Measurements from ENCODE around the gene MFAP3L.

- TF ChIP-seq, protein P1, sequence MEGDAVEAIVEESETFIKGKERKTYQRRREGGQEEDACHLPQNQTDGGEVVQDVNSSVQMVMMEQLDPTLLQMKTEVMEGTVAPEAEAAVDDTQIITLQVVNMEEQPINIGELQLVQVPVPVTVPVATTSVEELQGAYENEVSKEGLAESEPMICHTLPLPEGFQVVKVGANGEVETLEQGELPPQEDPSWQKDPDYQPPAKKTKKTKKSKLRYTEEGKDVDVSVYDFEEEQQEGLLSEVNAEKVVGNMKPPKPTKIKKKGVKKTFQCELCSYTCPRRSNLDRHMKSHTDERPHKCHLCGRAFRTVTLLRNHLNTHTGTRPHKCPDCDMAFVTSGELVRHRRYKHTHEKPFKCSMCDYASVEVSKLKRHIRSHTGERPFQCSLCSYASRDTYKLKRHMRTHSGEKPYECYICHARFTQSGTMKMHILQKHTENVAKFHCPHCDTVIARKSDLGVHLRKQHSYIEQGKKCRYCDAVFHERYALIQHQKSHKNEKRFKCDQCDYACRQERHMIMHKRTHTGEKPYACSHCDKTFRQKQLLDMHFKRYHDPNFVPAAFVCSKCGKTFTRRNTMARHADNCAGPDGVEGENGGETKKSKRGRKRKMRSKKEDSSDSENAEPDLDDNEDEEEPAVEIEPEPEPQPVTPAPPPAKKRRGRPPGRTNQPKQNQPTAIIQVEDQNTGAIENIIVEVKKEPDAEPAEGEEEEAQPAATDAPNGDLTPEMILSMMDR (IDR thresholded peaks at IDR 0.05): no peak
- TF ChIP-seq POLR2AphosphoS5 (IDR thresholded peaks at IDR 0.05): no peak
Observed at GRCh38 chr4:170071196-170071595, 45.0 kb upstream of the MFAP3L start.
